HAP-1 (cell line): Measurements from ENCODE around the gene EPB41L4B.
A peak's percentile ranks its signal among the peaks of the same experiment; 100 is the strongest.

ENCODE experiments used
- DNase-seq, 2 experiments: peaks; one replicate each; pipeline ENCODE4 v3.0.0-alpha.2; 2016 to 2020; ENCODE audit warnings: low spot score in 2 of 2
- H3K27me3 ChIP-seq: fragments of 250-450 bp; sonication (Bioruptor Pico); 2 replicates; pipeline ENCODE4 v1.5.1; 2020; ENCODE audit warnings: low read depth, mild to moderate bottlenecking, moderate library complexity
- H3K36me3 ChIP-seq: fragments of 250-450 bp; sonication (Bioruptor Pico); replicated peaks from 2 replicates; pipeline ENCODE4 v1.5.1; 2020; ENCODE audit warnings: mild to moderate bottlenecking
- H3K4me1 ChIP-seq: fragments of 250-450 bp; sonication (Bioruptor Pico); 2 replicates; pipeline ENCODE4 v1.5.1; 2020; ENCODE audit warnings: mild to moderate bottlenecking
- H3K4me3 ChIP-seq: fragments of 250-450 bp; sonication (Bioruptor Pico); 2 replicates; pipeline ENCODE4 v1.5.1; 2020; ENCODE audit warnings: mild to moderate bottlenecking, moderate library complexity
- H3K9me3 ChIP-seq: fragments of 250-450 bp; sonication (Bioruptor Pico); 2 replicates; pipeline ENCODE4 v1.5.1; 2020; ENCODE audit warnings: mild to moderate bottlenecking, moderate library complexity
- in situ Hi-C: fragments of 300-500 bp; cut with MboI; formaldehyde crosslinking; loops from 3 replicates; pipeline ENCODE4 v1.14.3; 2020; ENCODE audit warnings: low sequenced_read_pairs, inconsistent platforms, mixed read lengths

The EPB41L4B gene

GRCh38 chr9:109336409-109336808 lies 15.6 kb upstream of the EPB41L4B start:
- in situ Hi-C loops = no loop called here
- no peaks in the 10 kb centered on the region for H3K27me3 ChIP-seq
- H3K9me3 ChIP-seq = no peaks in the 10 kb centered on the region
- DNase-seq = no peak
- no peaks in the 10 kb centered on the region for H3K4me1 ChIP-seq
- H3K4me3 ChIP-seq = no peak overlapping the region
- no peaks in the 10 kb centered on the region for H3K36me3 ChIP-seq

- Histone ChIP-seq H3K9me3 (no peaks in the 10 kb centered on the region), H3K4me1 (no peaks in the 10 kb centered on the region), H3K27me3 (no peaks in the 10 kb centered on the region), H3K4me3 (no peak overlapping the region), H3K36me3 (no peaks in the 10 kb centered on the region)
- DNase-seq = no peak
- in situ Hi-C loops = no loop called here
Observed at GRCh38 chr9:109335929-109336328, 15.1 kb upstream of the EPB41L4B start.

GRCh38 chr9:109335121-109335520 lies 14.3 kb upstream of the EPB41L4B start:
- in situ Hi-C loops = no loop called here
- H3K27me3 ChIP-seq = no peaks in the 10 kb centered on the region
- DNase-seq = no peak
- no peaks in the 10 kb centered on the region for H3K4me1 ChIP-seq
- no peaks in the 10 kb centered on the region for H3K9me3 ChIP-seq
- no peak overlapping the region for H3K4me3 ChIP-seq
- no peaks in the 10 kb centered on the region for H3K36me3 ChIP-seq

- Histone ChIP-seq H3K4me3 (no peak overlapping the region), H3K27me3 (no peaks in the 10 kb centered on the region), H3K4me1 (peaks cover 5% of the 10 kb centered on the region), H3K36me3 (no peaks in the 10 kb centered on the region), H3K9me3 (no peaks in the 10 kb centered on the region)
- DNase-seq = no peak
- in situ Hi-C loops = no loop called here
Observed at GRCh38 chr9:109331353-109331752, 10.5 kb upstream of the EPB41L4B start.

- in situ Hi-C loops = no loop called here
- Histone ChIP-seq H3K4me3 (no peak overlapping the region), H3K4me1 (peaks cover 5% of the 10 kb centered on the region), H3K36me3 (no peaks in the 10 kb centered on the region), H3K9me3 (no peaks in the 10 kb centered on the region), H3K27me3 (no peaks in the 10 kb centered on the region)
- no peak for DNase-seq
Observed at GRCh38 chr9:109329638-109330258, 8.9 kb upstream of the EPB41L4B start.

- no peaks in the 10 kb centered on the region for H3K36me3 ChIP-seq
- no peaks in the 10 kb centered on the region for H3K27me3 ChIP-seq
- no peaks in the 10 kb centered on the region for H3K9me3 ChIP-seq
- H3K4me1 ChIP-seq = peaks cover 5% of the 10 kb centered on the region
- no peak overlapping the region for H3K4me3 ChIP-seq
- in situ Hi-C loops = no loop called here
- peak in 1 of 2 experiments; percentile 40 for DNase-seq
Observed at GRCh38 chr9:109328978-109329637, 8.2 kb upstream of the EPB41L4B start.

- in situ Hi-C loops = no loop called here
- Histone ChIP-seq H3K4me3 (no peak overlapping the region), H3K4me1 (peaks cover 10% of the 10 kb centered on the region), H3K9me3 (no peaks in the 10 kb centered on the region; the same call in 1 of the 2 replicates), H3K36me3 (no peaks in the 10 kb centered on the region), H3K27me3 (no peaks in the 10 kb centered on the region)
- DNase-seq = no peak
Observed at GRCh38 chr9:109325089-109325488, 4.2 kb upstream of the EPB41L4B start.

GRCh38 chr9:109323771-109324170 lies 2.9 kb upstream of the EPB41L4B start:
- Histone ChIP-seq H3K36me3 (no peaks in the 10 kb centered on the region), H3K27me3 (no peaks in the 10 kb centered on the region), H3K9me3 (no peaks in the 10 kb centered on the region; the same call in 1 of the 2 replicates), H3K4me3 (no peak overlapping the region), H3K4me1 (peaks cover 7% of the 10 kb centered on the region)
- DNase-seq = no peak
- in situ Hi-C loops = no loop called here

- no peak overlapping the region for H3K4me3 ChIP-seq
- H3K36me3 ChIP-seq = no peaks in the 10 kb centered on the region
- peaks cover 25% of the 10 kb centered on the region for H3K4me1 ChIP-seq
- in situ Hi-C loops = no loop called here
- DNase-seq = no peak
- no peaks in the 10 kb centered on the region for H3K27me3 ChIP-seq
- H3K9me3 ChIP-seq = no peaks in the 10 kb centered on the region; the same call in 1 of the 2 replicates
Observed at GRCh38 chr9:109321727-109322126, 868 bp upstream of the EPB41L4B start.

GRCh38 chr9:109320331-109320741 lies 523 bp downstream of the EPB41L4B start:
- Histone ChIP-seq H3K4me1 (peaks cover 25% of the 10 kb centered on the region), H3K36me3 (no peaks in the 10 kb centered on the region), H3K27me3 (no peaks in the 10 kb centered on the region), H3K9me3 (no peaks in the 10 kb centered on the region; the same call in 1 of the 2 replicates), H3K4me3 (no peak overlapping the region)
- peak; percentile 19 to 45 for DNase-seq
- in situ Hi-C loops = no loop called here

GRCh38 chr9:109319626-109320241 lies 1.1 kb downstream of the EPB41L4B start:
- peak in 1 of 2 experiments; percentile 44 for DNase-seq
- no peaks in the 10 kb centered on the region; the same call in 1 of the 2 replicates for H3K9me3 ChIP-seq
- H3K4me3 ChIP-seq = peak overlapping the region; percentile 67
- in situ Hi-C loops = loop anchor here (5.0 to 10.0 kb wide), 2 partner anchors 127 to 215 kb away; no protein-coding TSS in a partner anchor
- no peaks in the 10 kb centered on the region for H3K27me3 ChIP-seq
- H3K36me3 ChIP-seq = no peaks in the 10 kb centered on the region
- H3K4me1 ChIP-seq = peaks cover 25% of the 10 kb centered on the region

GRCh38 chr9:109319017-109319625 lies 1.7 kb downstream of the EPB41L4B start:
- Histone ChIP-seq H3K27me3 (no peaks in the 10 kb centered on the region), H3K4me3 (peak overlapping the region; percentile 67), H3K9me3 (no peaks in the 10 kb centered on the region; the same call in 1 of the 2 replicates), H3K36me3 (no peaks in the 10 kb centered on the region), H3K4me1 (peaks cover 29% of the 10 kb centered on the region)
- in situ Hi-C loops = loop anchor here (5.0 to 10.0 kb wide), 2 partner anchors 127 to 214 kb away; no protein-coding TSS in a partner anchor
- peak; percentile 26 to 50 for DNase-seq

- in situ Hi-C loops = loop anchor here (5.0 to 10.0 kb wide), 2 partner anchors 126 to 213 kb away; no protein-coding TSS in a partner anchor
- H3K4me1 ChIP-seq = peaks cover 33% of the 10 kb centered on the region
- no peaks in the 10 kb centered on the region for H3K36me3 ChIP-seq
- H3K9me3 ChIP-seq = no peaks in the 10 kb centered on the region; the same call in 1 of the 2 replicates
- no peaks in the 10 kb centered on the region for H3K27me3 ChIP-seq
- H3K4me3 ChIP-seq = peak overlapping the region; percentile 67
- DNase-seq = peak; percentile 52 to 61
Observed at GRCh38 chr9:109317979-109318741, 2.7 kb downstream of the EPB41L4B start.
